Hepatocyte (in vitro differentiated cells): ENCODE measurements around the gene PEAK1. TPM values are rescaled to one million over a fixed set of nuclear protein-coding genes. Genes with fewer than 3 reads are reported as not detected.

Experiments
- DNase-seq: peaks from one replicate; pipeline ENCODE4 v3.0.0-alpha.2; 2016; ENCODE audit warnings: low spot score
- H2AFZ ChIP-seq: fragments of 200-600 bp; sonication (generic); 2 replicates; pipeline ENCODE4 v1.6.0; 2016; ENCODE audit warnings: antibody characterized with exemption, mild to moderate bottlenecking
- H3K27ac ChIP-seq: fragments of 200-600 bp; sonication (generic); 2 replicates; pipeline ENCODE4 v1.5.1; 2016; ENCODE audit warnings: mild to moderate bottlenecking
- H3K27me3 ChIP-seq: fragments of 200-600 bp; sonication (generic); 2 replicates; pipeline ENCODE4 v1.6.1; 2016
- H3K36me3 ChIP-seq: fragments of 200-600 bp; sonication (generic); replicated peaks from 2 replicates; pipeline ENCODE4 v1.5.1; 2016; ENCODE audit warnings: low read depth; ENCODE audit not compliant: insufficient read depth
- H3K4me1 ChIP-seq: fragments of 200-600 bp; sonication (generic); 2 replicates; pipeline ENCODE4 v1.5.1; 2016; ENCODE audit warnings: mild to moderate bottlenecking, moderate library complexity; ENCODE audit not compliant: insufficient read depth
- H3K4me2 ChIP-seq: fragments of 200-600 bp; sonication (generic); 2 replicates; pipeline ENCODE4 v1.6.0; 2016
- H3K4me3 ChIP-seq: fragments of 200-600 bp; sonication (generic); 2 replicates; pipeline ENCODE4 v1.5.1; 2016; ENCODE audit warnings: mild to moderate bottlenecking
- H3K79me2 ChIP-seq: fragments of 200-600 bp; sonication (generic); 2 replicates; pipeline ENCODE4 v1.6.0; 2017; ENCODE audit warnings: mild to moderate bottlenecking
- H3K9me2 ChIP-seq: fragments of 200-600 bp; sonication (generic); replicated peaks from 2 replicates; pipeline ENCODE4 v1.6.0; 2017; ENCODE audit warnings: mild to moderate bottlenecking; ENCODE audit not compliant: insufficient read depth
- H3K9me3 ChIP-seq: fragments of 200-600 bp; sonication (generic); 2 replicates; pipeline ENCODE4 v1.5.1; 2016; ENCODE audit warnings: low read depth, mild to moderate bottlenecking
- H4K20me1 ChIP-seq: fragments of 200-600 bp; sonication (generic); 2 replicates; pipeline ENCODE4 v1.6.0; 2016; ENCODE audit warnings: mild to moderate bottlenecking; ENCODE audit not compliant: insufficient read depth, poor library complexity, severe bottlenecking
- CTCF ChIP-seq: fragments of 200-600 bp; sonication (generic); IDR thresholded peaks from 2 replicates; pipeline ENCODE4 v1.5.1; 2016; ENCODE audit warnings: antibody characterized with exemption, mild to moderate bottlenecking; ENCODE audit not compliant: poor library complexity
- EZH2 ChIP-seq: fragments of 200-600 bp; sonication (generic); IDR thresholded peaks from 2 replicates; pipeline ENCODE4 v1.6.1; 2016; ENCODE audit warnings: antibody characterized with exemption, mild to moderate bottlenecking, borderline replicate concordance
- EZH2phosphoT487 ChIP-seq: fragments of 200-600 bp; sonication (generic); IDR thresholded peaks from one replicate; pipeline ENCODE4 v1.6.1; 2018; ENCODE audit warnings: antibody characterized with exemption, mild to moderate bottlenecking, low read depth, moderate library complexity; ENCODE audit not compliant: unreplicated experiment, severe bottlenecking
- WGBS: methylation state at CpG from one replicate; pipeline ENCODE4 v1.1.6; 2016; ENCODE audit warnings: low lambda C conversion rate; ENCODE audit errors: missing lambda C conversion rate; 5-methylcytosine and 5-hydroxymethylcytosine counted together
- polyA plus RNA-seq: library from polyadenylated mRNA; unstranded; fragments of >200 nt; fragmentation: Nextera tagmentation; extraction: Ambion mirVana; gene quantifications from 2 replicates; pipeline ENCODE4 v1.2.1, GENCODE V29; 2016
- total RNA-seq: library from RNA; depleted of rRNA; stranded (reverse); fragments of >200 nt; gene quantifications from 2 replicates; pipeline ENCODE4 v1.2.3, GENCODE V29; 2014

PEAK1 gene
- total and polyA plus RNA-seq, 2 experiments from 2014 or later, result 8.1 to 27.1 TPM

GRCh38 chr15:77208241-77208640 lies 211.7 kb downstream of the PEAK1 start:
- no peaks in the 10 kb centered on the region for H3K9me3 ChIP-seq
- 97% methylated on average over 3 of the region's 3 CpGs for WGBS
- TF ChIP-seq EZH2phosphoT487 (no peak), EZH2 (no peak), CTCF (no peak)
- no peaks in the 10 kb centered on the region for H3K9me2 ChIP-seq
- H3K4me3 ChIP-seq, result no peak overlapping the region
- no peaks in the 10 kb centered on the region for H4K20me1 ChIP-seq
- no peak for DNase-seq
- H3K4me2 ChIP-seq, result no peak overlapping the region
- no peaks in the 10 kb centered on the region for H3K36me3 ChIP-seq
- H3K79me2 ChIP-seq, result no peaks in the 10 kb centered on the region
- no peaks in the 10 kb centered on the region for H3K27me3 ChIP-seq
- no peak overlapping the region for H2AFZ ChIP-seq
- no peak overlapping the region for H3K27ac ChIP-seq
- no peaks in the 10 kb centered on the region for H3K4me1 ChIP-seq

- Histone ChIP-seq H3K4me2 (no peak overlapping the region), H3K4me3 (no peak overlapping the region), H3K9me2 (no peaks in the 10 kb centered on the region), H3K27ac (no peak overlapping the region), H3K36me3 (no peaks in the 10 kb centered on the region), H3K9me3 (peaks cover 5% of the 10 kb centered on the region), H4K20me1 (no peaks in the 10 kb centered on the region), H3K79me2 (no peaks in the 10 kb centered on the region), H3K27me3 (no peaks in the 10 kb centered on the region), H3K4me1 (no peaks in the 10 kb centered on the region), H2AFZ (no peak overlapping the region)
- TF ChIP-seq EZH2 (no peak), CTCF (no peak), EZH2phosphoT487 (no peak)
- no peak for DNase-seq
Measured at GRCh38 chr15:77201665-77202064, 218.2 kb downstream of the PEAK1 start.

- H3K27me3 ChIP-seq, result no peaks in the 10 kb centered on the region
- no peak for TF ChIP-seq CTCF
- peaks cover 5% of the 10 kb centered on the region for H3K9me3 ChIP-seq
- H3K27ac ChIP-seq, result no peak overlapping the region
- no peak overlapping the region for H3K4me2 ChIP-seq
- H2AFZ ChIP-seq, result no peak overlapping the region
- H3K4me3 ChIP-seq, result no peak overlapping the region
- no peaks in the 10 kb centered on the region for H4K20me1 ChIP-seq
- H3K36me3 ChIP-seq, result no peaks in the 10 kb centered on the region
- no peak for DNase-seq
- no peaks in the 10 kb centered on the region for H3K79me2 ChIP-seq
- no peaks in the 10 kb centered on the region for H3K9me2 ChIP-seq
- no peaks in the 10 kb centered on the region for H3K4me1 ChIP-seq
Measured at GRCh38 chr15:77196381-77196780, 223.5 kb downstream of the PEAK1 start.

- Histone ChIP-seq H3K27ac (no peak overlapping the region), H3K9me3 (peaks cover 5% of the 10 kb centered on the region), H2AFZ (no peak overlapping the region), H4K20me1 (no peaks in the 10 kb centered on the region), H3K36me3 (no peaks in the 10 kb centered on the region), H3K27me3 (no peaks in the 10 kb centered on the region), H3K79me2 (no peaks in the 10 kb centered on the region), H3K4me2 (no peak overlapping the region), H3K4me1 (no peaks in the 10 kb centered on the region), H3K9me2 (no peaks in the 10 kb centered on the region), H3K4me3 (no peak overlapping the region)
- no peak for DNase-seq
- no peak for TF ChIP-seq EZH2
- TF ChIP-seq EZH2phosphoT487, result no peak
- TF ChIP-seq CTCF, result no peak
- WGBS, result 99% methylated on average over 3 of the region's 3 CpGs
Measured at GRCh38 chr15:77195586-77195985, 224.3 kb downstream of the PEAK1 start.
